Panc1 (cell line): ENCODE results near the gene UNC45B. TPM values are rescaled to one million over a fixed set of nuclear protein-coding genes. Genes with fewer than 3 reads are reported as not detected.

Experiments used
- ATAC-seq: fragments of 200-7000 bp; cut with Tn5 transposase; 2 replicates; pipeline ENCODE4 v1.9.1; 2020; ENCODE audit warnings: mild to moderate bottlenecking, moderate library complexity
- BruUV-seq: library from RNA; stranded (reverse); fragments of 400-500 nt; replicated peaks from 2 replicates; lab custom pipeline; 2021; lab: Mats Ljungman, UMichigan
- CTCF ChIA-PET: fragments of 300-600 bp; sonication (Branson Sonifier 250); formaldehyde crosslinking; loops from one replicate; lab custom pipeline; 2022; ENCODE audit warnings: antibody characterized with exemption; lab: Charles Lee
- POLR2A ChIA-PET: fragments of 300-600 bp; sonication (Branson Sonifier 250); formaldehyde crosslinking; loops from one replicate; lab custom pipeline; 2022; ENCODE audit warnings: antibody characterized with exemption; lab: Charles Lee
- DNase-seq: peaks from one replicate; pipeline ENCODE4 v3.0.0-alpha.2; 2010; ENCODE audit warnings: low read depth, low spot score
- H3K27ac ChIP-seq: 2 replicates; pipeline ENCODE4 v1.5.1; 2011; ENCODE audit warnings: mild to moderate bottlenecking, low read length, inconsistent platforms
- H3K27me3 ChIP-seq: fragments of 200-500 bp; sonication (Bioruptor generic); 2 replicates; pipeline ENCODE4 v1.6.0; 2014; ENCODE audit warnings: low read length, inconsistent platforms; ENCODE audit not compliant: control insufficient read depth, insufficient read depth
- H3K36me3 ChIP-seq: fragments of 200-500 bp; sonication (Bioruptor generic); 2 replicates; pipeline ENCODE4 v1.5.1; 2014; ENCODE audit warnings: inconsistent platforms, mild to moderate bottlenecking, low read length, moderate library complexity; ENCODE audit not compliant: control insufficient read depth, insufficient read depth
- H3K4me1 ChIP-seq: 2 replicates; pipeline ENCODE4 v1.5.1; 2011; ENCODE audit warnings: inconsistent platforms, mild to moderate bottlenecking, low read length, moderate library complexity; ENCODE audit not compliant: control insufficient read depth, insufficient read depth
- H3K4me3 ChIP-seq, 2 experiments: 2 replicates each; pipeline ENCODE4 v1.5.1; 2011 to 2012; ENCODE audit warnings: low read depth in 2 of 2, low read length in 2 of 2, mild to moderate bottlenecking in 2 of 2, inconsistent platforms in 1 of 2, moderate library complexity in 1 of 2
- H3K9me3 ChIP-seq: fragments of 200-500 bp; sonication (Bioruptor generic); 2 replicates; pipeline ENCODE4 v1.5.1; 2014; ENCODE audit warnings: low read depth, mild to moderate bottlenecking, inconsistent platforms, low read length, moderate library complexity; ENCODE audit not compliant: control insufficient read depth, insufficient read depth
- POLR2AphosphoS5 ChIP-seq: IDR thresholded peaks from 2 replicates; pipeline ENCODE4 v1.6.1; 2012; ENCODE audit warnings: mild to moderate bottlenecking, low read depth, low read length, moderate library complexity
- SIN3A ChIP-seq: IDR thresholded peaks from 2 replicates; pipeline ENCODE4 v1.6.1; 2012; ENCODE audit warnings: low read depth, mild to moderate bottlenecking, low read length, moderate library complexity, borderline replicate concordance; ENCODE audit not compliant: insufficient read depth
- TCF7L2 ChIP-seq: IDR thresholded peaks from 2 replicates; pipeline ENCODE4 v1.6.1; 2011; ENCODE audit warnings: mild to moderate bottlenecking, low read depth, low read length, inconsistent platforms
- in situ Hi-C: cut with HindIII; loops from 2 replicates; pipeline ENCODE4 v1.10.0; 2016; ENCODE audit warnings: low sequenced_read_pairs, low pct_unique_long_range_greater_than_20kb
- intact Hi-C: fragments of 100-400 bp; cut with micrococcal nuclease; formaldehyde crosslinking; loops from one replicate; pipeline ENCODE4 v1.10.0; 2022; ENCODE audit not compliant: unreplicated experiment
- total RNA-seq: library from RNA; stranded (reverse); gene quantifications from one replicate; pipeline ENCODE4 v1.2.1, GENCODE V29; 2021; ENCODE audit not compliant: unreplicated experiment
- TF ChIP-seq, protein P1 (sequence below): fragments of 450-650 bp; IDR thresholded peaks from 2 replicates; pipeline ENCODE4 v1.5.1; 2017; ENCODE audit warnings: mild to moderate bottlenecking
- TF ChIP-seq, protein P2 (sequence below), 2 experiments: IDR thresholded peaks; 2 replicates each; pipeline ENCODE4 v1.6.1; 2011 to 2012; ENCODE audit warnings: low read depth in 2 of 2, control low read depth in 1 of 2, low read length in 1 of 2, mild to moderate bottlenecking in 1 of 2, moderate library complexity in 1 of 2; ENCODE audit not compliant: insufficient read depth in 1 of 2

Gene UNC45B
- total RNA-seq, 1 experiment from 2014 or later, result not detected

DNA sequence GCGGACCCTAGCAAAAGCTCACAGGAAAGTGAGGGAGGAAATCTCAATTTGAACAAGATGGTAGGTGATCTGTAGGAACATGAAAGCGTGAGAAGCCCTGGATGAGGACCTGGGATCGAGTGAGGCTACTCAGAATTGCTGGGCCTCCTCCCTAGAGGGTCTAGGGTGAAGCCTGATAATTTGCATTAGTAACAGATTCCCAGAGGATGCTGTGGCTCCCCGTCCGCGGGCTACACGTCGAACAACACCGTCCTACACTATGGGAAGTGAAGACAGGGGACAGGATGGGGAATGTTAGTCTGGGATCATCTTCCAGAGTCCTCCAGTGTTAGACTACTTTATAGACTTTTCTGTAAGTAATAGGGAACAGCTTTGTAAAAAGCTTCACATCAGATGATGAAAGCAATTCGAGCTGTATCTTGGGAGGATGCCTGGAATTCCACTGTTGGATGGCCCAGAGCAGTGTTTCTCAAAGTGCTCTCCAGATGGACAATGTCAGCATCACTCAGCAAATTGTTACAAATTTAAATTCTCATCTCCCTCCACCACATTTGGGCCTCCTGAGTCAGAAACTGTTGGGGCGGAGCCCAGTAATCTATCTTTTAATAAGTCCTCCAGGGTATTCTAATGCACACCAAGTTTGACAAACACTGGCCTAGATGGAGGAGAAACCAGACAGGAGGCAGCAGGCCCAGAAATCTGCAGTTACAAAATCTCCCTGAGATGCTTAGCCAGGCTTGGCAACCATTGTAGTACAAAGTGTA, 19.7 kb upstream of the UNC45B start:
- intact Hi-C loops, result no loop called here
- POLR2A ChIA-PET, result interaction anchor here (0.6 kb wide), 1 partner anchor 13 kb away, joined by 3 read pairs; no protein-coding TSS in a partner anchor
- BruUV-seq, result no TSS peak

DNA sequence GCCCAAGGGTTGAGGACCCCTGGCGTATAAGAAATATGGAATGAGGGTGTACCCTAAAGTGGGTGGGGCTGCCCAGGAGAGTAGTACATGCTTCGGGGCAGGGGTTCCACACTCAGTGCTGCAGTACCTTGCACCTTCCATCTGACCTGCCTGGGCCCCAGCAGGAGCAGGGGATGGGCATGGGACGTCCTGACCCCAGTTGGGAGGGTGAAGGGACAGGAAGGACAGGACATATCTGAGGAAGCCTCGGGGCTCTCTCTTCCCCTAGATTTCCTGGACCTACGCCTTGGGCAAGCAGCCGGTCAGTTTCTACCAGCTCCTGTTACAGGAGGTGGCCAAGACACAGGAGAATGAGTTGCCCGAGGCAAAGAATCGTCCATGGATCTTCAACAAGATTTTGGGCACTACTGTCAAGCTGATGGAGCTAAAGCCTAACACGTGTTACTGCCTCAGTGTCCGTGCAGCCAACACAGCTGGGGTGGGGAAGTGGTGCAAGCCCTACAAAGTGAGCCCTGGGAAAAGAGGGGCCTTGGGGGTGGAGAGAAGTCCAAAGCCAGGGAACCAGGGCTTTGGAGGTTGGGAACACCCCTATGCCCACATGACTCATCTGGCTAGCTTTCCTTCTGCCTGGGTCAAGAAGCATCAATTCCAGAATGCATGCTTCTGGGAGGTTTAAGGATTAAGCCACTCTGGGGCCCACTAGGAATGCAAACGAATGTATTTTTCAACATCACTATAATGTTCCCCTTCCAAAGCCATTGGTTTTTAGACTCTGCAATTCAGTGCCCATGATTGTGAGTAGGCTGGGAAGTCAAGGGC, 18.3 kb upstream of the UNC45B start:
- in situ Hi-C loops, result no loop called here
- Histone ChIP-seq H3K27ac (no peak overlapping the region), H3K9me3 (no peaks in the 10 kb centered on the region), H3K36me3 (peaks cover 8% of the 10 kb centered on the region), H3K27me3 (no peaks in the 10 kb centered on the region), H3K4me1 (no peaks in the 10 kb centered on the region), H3K4me3 (no peak overlapping the region)
- CTCF ChIA-PET, result no interaction called here
- no peak for DNase-seq
- intact Hi-C loops, result no loop called here
- peak; percentile 20; the same call in 1 of the 2 replicates for ATAC-seq
- TF ChIP-seq TCF7L2 (no peak), SIN3A (no peak), POLR2AphosphoS5 (no peak; the same call in 1 of the 2 replicates)
- TF ChIP-seq, protein P1, sequence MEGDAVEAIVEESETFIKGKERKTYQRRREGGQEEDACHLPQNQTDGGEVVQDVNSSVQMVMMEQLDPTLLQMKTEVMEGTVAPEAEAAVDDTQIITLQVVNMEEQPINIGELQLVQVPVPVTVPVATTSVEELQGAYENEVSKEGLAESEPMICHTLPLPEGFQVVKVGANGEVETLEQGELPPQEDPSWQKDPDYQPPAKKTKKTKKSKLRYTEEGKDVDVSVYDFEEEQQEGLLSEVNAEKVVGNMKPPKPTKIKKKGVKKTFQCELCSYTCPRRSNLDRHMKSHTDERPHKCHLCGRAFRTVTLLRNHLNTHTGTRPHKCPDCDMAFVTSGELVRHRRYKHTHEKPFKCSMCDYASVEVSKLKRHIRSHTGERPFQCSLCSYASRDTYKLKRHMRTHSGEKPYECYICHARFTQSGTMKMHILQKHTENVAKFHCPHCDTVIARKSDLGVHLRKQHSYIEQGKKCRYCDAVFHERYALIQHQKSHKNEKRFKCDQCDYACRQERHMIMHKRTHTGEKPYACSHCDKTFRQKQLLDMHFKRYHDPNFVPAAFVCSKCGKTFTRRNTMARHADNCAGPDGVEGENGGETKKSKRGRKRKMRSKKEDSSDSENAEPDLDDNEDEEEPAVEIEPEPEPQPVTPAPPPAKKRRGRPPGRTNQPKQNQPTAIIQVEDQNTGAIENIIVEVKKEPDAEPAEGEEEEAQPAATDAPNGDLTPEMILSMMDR, result no peak
- TF ChIP-seq, protein P2, sequence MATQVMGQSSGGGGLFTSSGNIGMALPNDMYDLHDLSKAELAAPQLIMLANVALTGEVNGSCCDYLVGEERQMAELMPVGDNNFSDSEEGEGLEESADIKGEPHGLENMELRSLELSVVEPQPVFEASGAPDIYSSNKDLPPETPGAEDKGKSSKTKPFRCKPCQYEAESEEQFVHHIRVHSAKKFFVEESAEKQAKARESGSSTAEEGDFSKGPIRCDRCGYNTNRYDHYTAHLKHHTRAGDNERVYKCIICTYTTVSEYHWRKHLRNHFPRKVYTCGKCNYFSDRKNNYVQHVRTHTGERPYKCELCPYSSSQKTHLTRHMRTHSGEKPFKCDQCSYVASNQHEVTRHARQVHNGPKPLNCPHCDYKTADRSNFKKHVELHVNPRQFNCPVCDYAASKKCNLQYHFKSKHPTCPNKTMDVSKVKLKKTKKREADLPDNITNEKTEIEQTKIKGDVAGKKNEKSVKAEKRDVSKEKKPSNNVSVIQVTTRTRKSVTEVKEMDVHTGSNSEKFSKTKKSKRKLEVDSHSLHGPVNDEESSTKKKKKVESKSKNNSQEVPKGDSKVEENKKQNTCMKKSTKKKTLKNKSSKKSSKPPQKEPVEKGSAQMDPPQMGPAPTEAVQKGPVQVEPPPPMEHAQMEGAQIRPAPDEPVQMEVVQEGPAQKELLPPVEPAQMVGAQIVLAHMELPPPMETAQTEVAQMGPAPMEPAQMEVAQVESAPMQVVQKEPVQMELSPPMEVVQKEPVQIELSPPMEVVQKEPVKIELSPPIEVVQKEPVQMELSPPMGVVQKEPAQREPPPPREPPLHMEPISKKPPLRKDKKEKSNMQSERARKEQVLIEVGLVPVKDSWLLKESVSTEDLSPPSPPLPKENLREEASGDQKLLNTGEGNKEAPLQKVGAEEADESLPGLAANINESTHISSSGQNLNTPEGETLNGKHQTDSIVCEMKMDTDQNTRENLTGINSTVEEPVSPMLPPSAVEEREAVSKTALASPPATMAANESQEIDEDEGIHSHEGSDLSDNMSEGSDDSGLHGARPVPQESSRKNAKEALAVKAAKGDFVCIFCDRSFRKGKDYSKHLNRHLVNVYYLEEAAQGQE (IDR thresholded peaks at IDR 0.05; ENCODE audit: insufficient read depth in 1 of 2, low read depth in 2 of 2, low read length in 1 of 2), result no peak
- BruUV-seq, result TSS peak; percentile 43
- POLR2A ChIA-PET, result no interaction called here

More for the DNA sequence above, 19.7 kb upstream of the UNC45B start:
- CTCF ChIA-PET, result no interaction called here
- no peak overlapping the region for H3K4me3 ChIP-seq
- H3K9me3 ChIP-seq, result no peaks in the 10 kb centered on the region
- in situ Hi-C loops, result no loop called here
- no peak overlapping the region for H3K27ac ChIP-seq
- no peaks in the 10 kb centered on the region for H3K27me3 ChIP-seq
- H3K36me3 ChIP-seq, result no peaks in the 10 kb centered on the region; the same call in 1 of the 2 replicates
- DNase-seq, result no peak
- no peak for ATAC-seq
- no peak for TF ChIP-seq SIN3A
- TF ChIP-seq, protein P1, result no peak
- no peak for TF ChIP-seq TCF7L2
- TF ChIP-seq, protein P2 (IDR thresholded peaks at IDR 0.05; ENCODE audit: insufficient read depth in 1 of 2, low read depth in 2 of 2, low read length in 1 of 2), result no peak
- no peak for TF ChIP-seq POLR2AphosphoS5
- H3K4me1 ChIP-seq, result no peaks in the 10 kb centered on the region
